IMR-90 (cell line): ENCODE measurements around the gene GMPPA. TPM values are rescaled to one million over a fixed set of nuclear protein-coding genes. Genes with fewer than 3 reads are reported as not detected.
A peak's percentile ranks its signal among the peaks of the same experiment; 100 is the strongest.

Source experiments
- ATAC-seq: fragments of 200-7000 bp; cut with Tn5 transposase; 2 replicates; pipeline ENCODE4 v1.9.1; 2020; ENCODE audit warnings: low read depth, mild to moderate bottlenecking, moderate library complexity
- BruUV-seq: library from RNA; stranded (reverse); fragments of 400-500 nt; replicated peaks from 2 replicates; lab custom pipeline; 2021; lab: Mats Ljungman, UMichigan
- CTCF ChIA-PET: fragments of 300-600 bp; formaldehyde crosslinking; extraction: SDS; loops from one replicate; lab custom pipeline; 2021; ENCODE audit warnings: antibody characterized with exemption; lab: Yijun Ruan, JAX
- POLR2A ChIA-PET: fragments of 300-600 bp; sonication (Branson Sonifier 250); formaldehyde crosslinking; loops from one replicate; lab custom pipeline; 2022; ENCODE audit warnings: antibody characterized with exemption; ENCODE audit not compliant: unreplicated experiment; lab: Charles Lee
- DNase-seq: peaks from one replicate; pipeline ENCODE4 v3.0.0; 2013
- H2AFZ ChIP-seq: replicated peaks from 2 replicates; pipeline ENCODE3; 2013; ENCODE audit warnings: low read length, mild to moderate bottlenecking; ENCODE audit not compliant: poor library complexity
- H2AK5ac ChIP-seq: 2 replicates; pipeline ENCODE4 v1.6.1; 2013; ENCODE audit warnings: low read depth, low read length, inconsistent platforms
- H2AK9ac ChIP-seq: replicated peaks from 2 replicates; pipeline ENCODE3; 2013; ENCODE audit warnings: mild to moderate bottlenecking, low read depth, low read length, moderate library complexity; ENCODE audit not compliant: poor library complexity
- H2BK120ac ChIP-seq: 2 replicates; pipeline ENCODE4 v1.6.1; 2013; ENCODE audit warnings: low read depth, low read length, inconsistent platforms
- H2BK15ac ChIP-seq: 3 replicates; pipeline ENCODE4 v1.6.1; 2013; ENCODE audit warnings: low read depth, low read length, inconsistent platforms
- H2BK20ac ChIP-seq: 2 replicates; pipeline ENCODE4 v1.6.1; 2013; ENCODE audit warnings: low read depth, mild to moderate bottlenecking, inconsistent platforms, low read length, moderate library complexity
- H2BK5ac ChIP-seq: 2 replicates; pipeline ENCODE4 v1.6.1; 2013; ENCODE audit warnings: mild to moderate bottlenecking, low read depth, low read length, inconsistent platforms; ENCODE audit not compliant: poor library complexity, severe bottlenecking
- H3K14ac ChIP-seq: replicated peaks from 2 replicates; pipeline ENCODE4 v1.6.1; 2013; ENCODE audit warnings: low read depth, low read length, inconsistent platforms
- H3K18ac ChIP-seq: 2 replicates; pipeline ENCODE4 v1.6.1; 2013; ENCODE audit warnings: low read depth, low read length, control low read depth
- H3K23ac ChIP-seq: 2 replicates; pipeline ENCODE4 v1.6.1; 2013; ENCODE audit warnings: low read depth, low read length, inconsistent platforms
- H3K27ac ChIP-seq: 2 replicates; pipeline ENCODE4 v1.5.1; 2013; ENCODE audit warnings: mild to moderate bottlenecking, control low read depth, low read length; ENCODE audit not compliant: insufficient read depth
- H3K27me3 ChIP-seq: 2 replicates; pipeline ENCODE4 v1.6.1; 2013; ENCODE audit warnings: low read length; ENCODE audit not compliant: control insufficient read depth, insufficient read depth
- H3K36me3 ChIP-seq: 2 replicates; pipeline ENCODE4 v1.6.1; 2013; ENCODE audit warnings: low read length, mixed read lengths; ENCODE audit not compliant: control insufficient read depth, insufficient read depth
- H3K4ac ChIP-seq: 2 replicates; pipeline ENCODE4 v1.6.1; 2013; ENCODE audit warnings: low read depth, low read length, inconsistent platforms
- H3K4me1 ChIP-seq: 2 replicates; pipeline ENCODE4 v1.6.1; 2013; ENCODE audit warnings: low read length, mixed read lengths; ENCODE audit not compliant: control insufficient read depth, insufficient read depth
- H3K4me2 ChIP-seq: 2 replicates; pipeline ENCODE4 v1.6.1; 2013; ENCODE audit warnings: low read depth, mild to moderate bottlenecking, control low read depth, low read length, moderate library complexity
- H3K4me3 ChIP-seq: 2 replicates; pipeline ENCODE4 v1.5.1; 2013; ENCODE audit warnings: low read depth, mild to moderate bottlenecking, control low read depth, low read length, moderate library complexity; ENCODE audit not compliant: insufficient read depth
- H3K56ac ChIP-seq: 2 replicates; pipeline ENCODE4 v1.6.1; 2013; ENCODE audit warnings: low read length, inconsistent platforms; ENCODE audit not compliant: insufficient read depth; ENCODE audit errors: extremely low read depth
- H3K79me1 ChIP-seq, 2 experiments: 2 replicates each; pipeline ENCODE4 v1.6.1; 2013; ENCODE audit warnings: low read length in 2 of 2, inconsistent platforms in 1 of 2, low read depth in 1 of 2
- H3K9ac ChIP-seq: 2 replicates; pipeline ENCODE4 v1.6.1; 2013; ENCODE audit warnings: low read depth, low read length, control low read depth
- H3K9me1 ChIP-seq: 2 replicates; pipeline ENCODE4 v1.6.1; 2013; ENCODE audit warnings: low read length, inconsistent platforms; ENCODE audit not compliant: insufficient read depth
- H3K9me3 ChIP-seq: 2 replicates; pipeline ENCODE4 v1.6.1; 2013; ENCODE audit warnings: low read length; ENCODE audit not compliant: control insufficient read depth, insufficient read depth
- H4K20me1 ChIP-seq: 2 replicates; pipeline ENCODE4 v1.6.1; 2013; ENCODE audit warnings: low read length, inconsistent platforms; ENCODE audit not compliant: insufficient read depth
- H4K5ac ChIP-seq: 2 replicates; pipeline ENCODE4 v1.6.1; 2013; ENCODE audit warnings: mild to moderate bottlenecking, low read depth, low read length, control low read depth
- H4K8ac ChIP-seq, 2 experiments: 2 replicates each; pipeline ENCODE4 v1.6.1; 2013; ENCODE audit warnings: low read depth in 2 of 2, low read length in 2 of 2, control low read depth in 1 of 2, inconsistent platforms in 1 of 2
- H4K91ac ChIP-seq: 2 replicates; pipeline ENCODE4 v1.6.1; 2013; ENCODE audit warnings: low read depth, low read length, inconsistent platforms; ENCODE audit not compliant: insufficient read depth
- CEBPB ChIP-seq: IDR thresholded peaks from 2 replicates; pipeline ENCODE4 v1.6.1; 2012; ENCODE audit warnings: low read depth, low read length, improper control_type of control experiment
- MXI1 ChIP-seq: IDR thresholded peaks from 2 replicates; pipeline ENCODE4 v1.6.1; 2012; ENCODE audit warnings: low read depth, mild to moderate bottlenecking, low read length, moderate library complexity, borderline replicate concordance
- WGBS, 2 experiments: methylation state at CpG; one replicate each; pipeline versions ENCODE4 v1.1.5 to v1.1.7; 2013; ENCODE audit warnings: missing lambda C conversion rate in 2 of 2; ENCODE audit not compliant: insufficient read length in 1 of 2; ENCODE audit errors: extremely low coverage in 2 of 2; 5-methylcytosine and 5-hydroxymethylcytosine counted together
- dilution Hi-C: fragments of 300-500 bp; cut with HindIII; formaldehyde crosslinking; loops from one replicate; pipeline ENCODE4 v1.14.3; 2018; ENCODE audit warnings: low sequenced_read_pairs; ENCODE audit not compliant: unreplicated experiment
- in situ Hi-C: fragments of 300-500 bp; cut with MboI; formaldehyde crosslinking; loops from 3 replicates; pipeline ENCODE4 v1.14.3; 2019; ENCODE audit warnings: low sequenced_read_pairs, inconsistent platforms, mixed read lengths
- intact Hi-C: fragments of 100-400 bp; cut with micrococcal nuclease; formaldehyde crosslinking; loops from 2 replicates; pipeline ENCODE4 v1.10.0; 2022
- polyA plus RNA-seq, 3 experiments: library from polyadenylated mRNA; depleted of rRNA; stranded (reverse); fragments of >200 nt; gene quantifications; 2 replicates each; pipeline ENCODE4 v1.2.3, GENCODE V29; 2012; ENCODE audit warnings: low replicate concordance in 1 of 3
- total RNA-seq: library from RNA; depleted of rRNA; stranded (reverse); fragments of >200 nt; gene quantifications from 2 replicates; pipeline ENCODE4 v1.2.3, GENCODE V29; 2012
- TF ChIP-seq, protein P1 (sequence below): conservative IDR thresholded peaks from 2 replicates; pipeline ENCODE4 v1.5.1; 2012; ENCODE audit warnings: mild to moderate bottlenecking, low read depth, low read length, improper control_type of control experiment

The GMPPA gene
- total and polyA plus RNA-seq, 2 of the 4 experiments (the other 2 are of a cell fraction) = 103 to 134 TPM

- no peaks in the 10 kb centered on the region for H3K9me3 ChIP-seq
- H3K14ac ChIP-seq = peak overlapping the region; percentile 100
- H3K4me1 ChIP-seq = peaks cover 29% of the 10 kb centered on the region
- H3K27ac ChIP-seq = peak overlapping the region; percentile 96
- H3K79me1 ChIP-seq = peaks cover 12 to 40% of the 10 kb centered on the region in 2 experiments
- H2BK120ac ChIP-seq = peak overlapping the region; percentile 99
- H3K9ac ChIP-seq = peak overlapping the region; percentile 83
- peak overlapping the region; percentile 97 to 98 for H4K8ac ChIP-seq
- peak overlapping the region; percentile 82 for H2AFZ ChIP-seq
- peak; percentile 91 for DNase-seq
- H2AK5ac ChIP-seq = peak overlapping the region; percentile 99
- in situ Hi-C loops (no loop called here), dilution Hi-C loops (no loop called here), intact Hi-C loops (loop anchor here (2.0 kb wide), 1 partner anchor 51 kb away; no protein-coding TSS in a partner anchor)
- peak overlapping the region; percentile 59 for H3K4me2 ChIP-seq
- no CpG with 5 or more reads among the region's 10 CpGs for WGBS, 2 experiments
- peak overlapping the region; percentile 98 for H2BK5ac ChIP-seq
- H2BK20ac ChIP-seq = peak overlapping the region; percentile 96
- H2AK9ac ChIP-seq = peak overlapping the region; percentile 94
- H3K4ac ChIP-seq = peak overlapping the region; percentile 100
- no peaks in the 10 kb centered on the region for H3K27me3 ChIP-seq
- ATAC-seq = peak; percentile 72
- no peak for TF ChIP-seq MXI1
- TF ChIP-seq, protein P1, sequence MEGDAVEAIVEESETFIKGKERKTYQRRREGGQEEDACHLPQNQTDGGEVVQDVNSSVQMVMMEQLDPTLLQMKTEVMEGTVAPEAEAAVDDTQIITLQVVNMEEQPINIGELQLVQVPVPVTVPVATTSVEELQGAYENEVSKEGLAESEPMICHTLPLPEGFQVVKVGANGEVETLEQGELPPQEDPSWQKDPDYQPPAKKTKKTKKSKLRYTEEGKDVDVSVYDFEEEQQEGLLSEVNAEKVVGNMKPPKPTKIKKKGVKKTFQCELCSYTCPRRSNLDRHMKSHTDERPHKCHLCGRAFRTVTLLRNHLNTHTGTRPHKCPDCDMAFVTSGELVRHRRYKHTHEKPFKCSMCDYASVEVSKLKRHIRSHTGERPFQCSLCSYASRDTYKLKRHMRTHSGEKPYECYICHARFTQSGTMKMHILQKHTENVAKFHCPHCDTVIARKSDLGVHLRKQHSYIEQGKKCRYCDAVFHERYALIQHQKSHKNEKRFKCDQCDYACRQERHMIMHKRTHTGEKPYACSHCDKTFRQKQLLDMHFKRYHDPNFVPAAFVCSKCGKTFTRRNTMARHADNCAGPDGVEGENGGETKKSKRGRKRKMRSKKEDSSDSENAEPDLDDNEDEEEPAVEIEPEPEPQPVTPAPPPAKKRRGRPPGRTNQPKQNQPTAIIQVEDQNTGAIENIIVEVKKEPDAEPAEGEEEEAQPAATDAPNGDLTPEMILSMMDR = no peak
- 0 out of 2 replicates have a peak, but pooled peaks have one; percentile 40 for TF ChIP-seq CEBPB
- peaks cover 29% of the 10 kb centered on the region for H3K9me1 ChIP-seq
- H4K91ac ChIP-seq = peak overlapping the region; percentile 100
- ChIA-PET POLR2A (interaction anchor here (1.4 to 1.6 kb wide), 2 partner anchors 12 to 45 kb away, joined by 3 to 6 read pairs; partner anchors contain the start of gene GMPPA), CTCF (interaction anchor here (0.7 to 1.4 kb wide), 3 partner anchors 42 to 56 kb away, joined by 3 to 6 read pairs (median 5); a partner anchor contains a TSS)
- H3K18ac ChIP-seq = peak overlapping the region; percentile 96
- H2BK15ac ChIP-seq = peak overlapping the region; percentile 96; the same call in 2 of the 3 replicates
- no TSS peak for BruUV-seq
- H3K36me3 ChIP-seq = peaks cover 30% of the 10 kb centered on the region
- no peaks in the 10 kb centered on the region for H4K20me1 ChIP-seq
- H3K56ac ChIP-seq = peak overlapping the region; percentile 98
- H3K4me3 ChIP-seq = no peak overlapping the region
- H3K23ac ChIP-seq = peak overlapping the region; percentile 100
- H4K5ac ChIP-seq = peak overlapping the region; percentile 96
These were observed 44.8 kb upstream of the GMPPA start for GRCh38 chr2:219453671-219454590.
